Ishikawa (cell line): ENCODE measurements around the gene CD200R1L.

Source experiments
- CEBPB ChIP-seq: IDR thresholded peaks from 2 replicates; pipeline ENCODE4 v1.6.1; 2012
- CREB1 ChIP-seq: IDR thresholded peaks from 2 replicates; pipeline ENCODE4 v1.6.1; 2012; ENCODE audit warnings: low read depth
- EGR1 ChIP-seq: IDR thresholded peaks from 2 replicates; pipeline ENCODE4 v1.6.1; 2012
- EP300 ChIP-seq: IDR thresholded peaks from 2 replicates; pipeline ENCODE4 v1.6.1; 2012; ENCODE audit warnings: borderline replicate concordance
- FOXM1 ChIP-seq: IDR thresholded peaks from 2 replicates; pipeline ENCODE4 v1.6.1; 2012; ENCODE audit warnings: low read depth, borderline replicate concordance
- NFIC ChIP-seq: IDR thresholded peaks from 2 replicates; pipeline ENCODE4 v1.6.1; 2012
- RAD21 ChIP-seq: IDR thresholded peaks from 2 replicates; pipeline ENCODE4 v1.6.1; 2012; ENCODE audit warnings: low read depth
- TAF1 ChIP-seq: IDR thresholded peaks from 2 replicates; pipeline ENCODE4 v1.6.1; 2012; ENCODE audit warnings: low read depth, mild to moderate bottlenecking
- TCF12 ChIP-seq: IDR thresholded peaks from 2 replicates; pipeline ENCODE4 v1.6.1; 2012; ENCODE audit warnings: low read depth
- TEAD4 ChIP-seq: IDR thresholded peaks from 2 replicates; pipeline ENCODE4 v1.6.1; 2012
- YY1 ChIP-seq: IDR thresholded peaks from 2 replicates; pipeline ENCODE4 v1.6.1; 2012; ENCODE audit warnings: low read depth
- ZBTB7A ChIP-seq: IDR thresholded peaks from 2 replicates; pipeline ENCODE4 v1.6.1; 2012; ENCODE audit warnings: low read depth
- TF ChIP-seq, protein P1 (sequence below): IDR thresholded peaks from 2 replicates; pipeline ENCODE4 v1.6.1; 2012; ENCODE audit warnings: low read depth, mild to moderate bottlenecking
- TF ChIP-seq, protein P2 (sequence below): IDR thresholded peaks from 2 replicates; pipeline ENCODE4 v1.6.1; 2012
- TF ChIP-seq, protein P3 (sequence below): IDR thresholded peaks from 2 replicates; pipeline ENCODE4 v1.6.1; 2012

The CD200R1L gene, protein sequence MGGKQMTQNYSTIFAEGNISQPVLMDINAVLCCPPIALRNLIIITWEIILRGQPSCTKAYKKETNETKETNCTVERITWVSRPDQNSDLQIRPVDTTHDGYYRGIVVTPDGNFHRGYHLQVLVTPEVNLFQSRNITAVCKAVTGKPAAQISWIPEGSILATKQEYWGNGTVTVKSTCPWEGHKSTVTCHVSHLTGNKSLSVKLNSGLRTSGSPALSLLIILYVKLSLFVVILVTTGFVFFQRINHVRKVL

DNA sequence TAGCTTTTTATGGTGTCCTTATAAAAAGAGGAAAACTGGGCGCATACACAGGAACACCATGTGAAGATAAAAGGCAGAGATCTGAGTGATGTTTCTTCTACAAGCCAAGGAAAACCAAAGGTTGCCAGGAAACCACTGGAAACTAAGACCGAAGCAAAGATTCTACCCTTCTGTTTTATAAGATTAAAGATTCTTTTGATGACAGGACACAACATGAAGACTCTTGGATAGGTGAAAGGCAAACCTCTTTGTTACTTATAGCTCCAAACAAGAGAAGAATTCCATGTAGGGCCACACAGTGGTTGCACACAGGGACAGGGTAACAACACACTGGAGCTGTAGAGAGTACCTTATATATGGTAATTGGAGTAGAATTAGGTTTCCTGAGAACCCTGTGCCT lies at the start of gene CD200R1L:
Gene CD200R1L, minus strand, starts transcription at position 101 of the 400 bp plus-strand sequence. CDS start 17,497 bp downstream, outside the sequence.
- TF ChIP-seq, protein P1, sequence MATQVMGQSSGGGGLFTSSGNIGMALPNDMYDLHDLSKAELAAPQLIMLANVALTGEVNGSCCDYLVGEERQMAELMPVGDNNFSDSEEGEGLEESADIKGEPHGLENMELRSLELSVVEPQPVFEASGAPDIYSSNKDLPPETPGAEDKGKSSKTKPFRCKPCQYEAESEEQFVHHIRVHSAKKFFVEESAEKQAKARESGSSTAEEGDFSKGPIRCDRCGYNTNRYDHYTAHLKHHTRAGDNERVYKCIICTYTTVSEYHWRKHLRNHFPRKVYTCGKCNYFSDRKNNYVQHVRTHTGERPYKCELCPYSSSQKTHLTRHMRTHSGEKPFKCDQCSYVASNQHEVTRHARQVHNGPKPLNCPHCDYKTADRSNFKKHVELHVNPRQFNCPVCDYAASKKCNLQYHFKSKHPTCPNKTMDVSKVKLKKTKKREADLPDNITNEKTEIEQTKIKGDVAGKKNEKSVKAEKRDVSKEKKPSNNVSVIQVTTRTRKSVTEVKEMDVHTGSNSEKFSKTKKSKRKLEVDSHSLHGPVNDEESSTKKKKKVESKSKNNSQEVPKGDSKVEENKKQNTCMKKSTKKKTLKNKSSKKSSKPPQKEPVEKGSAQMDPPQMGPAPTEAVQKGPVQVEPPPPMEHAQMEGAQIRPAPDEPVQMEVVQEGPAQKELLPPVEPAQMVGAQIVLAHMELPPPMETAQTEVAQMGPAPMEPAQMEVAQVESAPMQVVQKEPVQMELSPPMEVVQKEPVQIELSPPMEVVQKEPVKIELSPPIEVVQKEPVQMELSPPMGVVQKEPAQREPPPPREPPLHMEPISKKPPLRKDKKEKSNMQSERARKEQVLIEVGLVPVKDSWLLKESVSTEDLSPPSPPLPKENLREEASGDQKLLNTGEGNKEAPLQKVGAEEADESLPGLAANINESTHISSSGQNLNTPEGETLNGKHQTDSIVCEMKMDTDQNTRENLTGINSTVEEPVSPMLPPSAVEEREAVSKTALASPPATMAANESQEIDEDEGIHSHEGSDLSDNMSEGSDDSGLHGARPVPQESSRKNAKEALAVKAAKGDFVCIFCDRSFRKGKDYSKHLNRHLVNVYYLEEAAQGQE, result no peak
- TF ChIP-seq YY1, result no peak
- TF ChIP-seq FOXM1, result no peak
- TF ChIP-seq TEAD4, result no peak
- TF ChIP-seq TAF1, result no peak
- TF ChIP-seq NFIC, result no peak
- TF ChIP-seq, protein P2, sequence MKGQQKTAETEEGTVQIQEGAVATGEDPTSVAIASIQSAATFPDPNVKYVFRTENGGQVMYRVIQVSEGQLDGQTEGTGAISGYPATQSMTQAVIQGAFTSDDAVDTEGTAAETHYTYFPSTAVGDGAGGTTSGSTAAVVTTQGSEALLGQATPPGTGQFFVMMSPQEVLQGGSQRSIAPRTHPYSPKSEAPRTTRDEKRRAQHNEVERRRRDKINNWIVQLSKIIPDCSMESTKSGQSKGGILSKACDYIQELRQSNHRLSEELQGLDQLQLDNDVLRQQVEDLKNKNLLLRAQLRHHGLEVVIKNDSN, result no peak
- TF ChIP-seq EGR1, result no peak
- TF ChIP-seq, protein P3, sequence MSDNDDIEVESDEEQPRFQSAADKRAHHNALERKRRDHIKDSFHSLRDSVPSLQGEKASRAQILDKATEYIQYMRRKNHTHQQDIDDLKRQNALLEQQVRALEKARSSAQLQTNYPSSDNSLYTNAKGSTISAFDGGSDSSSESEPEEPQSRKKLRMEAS, result no peak
- TF ChIP-seq ZBTB7A, result no peak
- no peak for TF ChIP-seq CEBPB

DNA sequence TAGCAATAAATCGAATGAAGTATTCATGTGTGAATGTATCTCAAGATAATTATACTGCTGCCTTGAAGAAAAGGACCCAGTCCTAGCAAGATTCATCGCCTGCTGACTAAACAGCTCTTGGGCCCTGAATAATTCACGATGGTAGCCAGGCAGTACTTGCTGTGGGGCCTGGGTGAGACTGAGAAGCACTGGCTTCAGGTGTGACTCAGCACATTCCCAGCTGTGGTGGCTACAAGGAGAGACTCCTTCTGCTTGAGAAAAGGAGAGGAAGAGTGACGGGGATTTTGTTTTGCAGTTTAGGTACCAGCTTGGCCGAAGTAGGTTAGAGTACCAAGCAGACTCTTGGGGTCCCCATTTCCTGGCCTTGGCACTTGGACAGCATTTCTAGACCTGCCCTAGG lies 47.6 kb upstream of the CD200R1L start:
- no peak for TF ChIP-seq FOXM1
- TF ChIP-seq TCF12, result no peak
- no peak for TF ChIP-seq EP300
- TF ChIP-seq, protein P3, result no peak
- no peak for TF ChIP-seq CEBPB
- TF ChIP-seq TEAD4, result no peak
- no peak for TF ChIP-seq YY1
- no peak for TF ChIP-seq TAF1
- TF ChIP-seq RAD21, result no peak
- TF ChIP-seq, protein P1, result no peak
- no peak for TF ChIP-seq CREB1
- no peak for TF ChIP-seq EGR1
- no peak for TF ChIP-seq NFIC
- no peak for TF ChIP-seq ZBTB7A
- TF ChIP-seq, protein P2, result no peak

DNA sequence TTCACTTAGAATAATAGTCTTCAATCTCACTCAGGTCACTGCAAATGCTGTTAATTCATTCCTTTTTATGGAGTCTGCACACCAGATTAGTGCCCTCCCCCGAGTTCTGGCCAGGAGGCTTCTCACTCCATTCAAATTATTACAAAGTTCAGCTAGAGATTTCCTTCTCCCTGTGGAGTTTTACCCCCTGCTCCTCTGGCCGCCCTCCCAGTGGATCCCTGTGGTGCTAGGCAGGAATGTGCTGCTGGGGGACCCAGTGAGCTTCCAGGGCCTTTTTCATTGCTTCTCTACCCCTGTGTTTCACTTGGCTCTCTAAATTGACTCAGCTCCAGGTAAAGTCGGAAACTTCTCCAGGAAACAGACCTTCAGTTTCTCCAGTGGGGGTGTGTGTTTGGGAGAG lies 42.7 kb upstream of the CD200R1L start:
- no peak for TF ChIP-seq TAF1
- 0 out of 2 replicates have a peak, but pooled peaks have one; percentile 19 for TF ChIP-seq TCF12
- TF ChIP-seq EP300, result 0 out of 2 replicates have a peak, but pooled peaks have one; percentile 49
- peak; percentile 23; the same call in 1 of the 2 replicates for TF ChIP-seq TEAD4
- TF ChIP-seq NFIC, result peak; percentile 54

DNA sequence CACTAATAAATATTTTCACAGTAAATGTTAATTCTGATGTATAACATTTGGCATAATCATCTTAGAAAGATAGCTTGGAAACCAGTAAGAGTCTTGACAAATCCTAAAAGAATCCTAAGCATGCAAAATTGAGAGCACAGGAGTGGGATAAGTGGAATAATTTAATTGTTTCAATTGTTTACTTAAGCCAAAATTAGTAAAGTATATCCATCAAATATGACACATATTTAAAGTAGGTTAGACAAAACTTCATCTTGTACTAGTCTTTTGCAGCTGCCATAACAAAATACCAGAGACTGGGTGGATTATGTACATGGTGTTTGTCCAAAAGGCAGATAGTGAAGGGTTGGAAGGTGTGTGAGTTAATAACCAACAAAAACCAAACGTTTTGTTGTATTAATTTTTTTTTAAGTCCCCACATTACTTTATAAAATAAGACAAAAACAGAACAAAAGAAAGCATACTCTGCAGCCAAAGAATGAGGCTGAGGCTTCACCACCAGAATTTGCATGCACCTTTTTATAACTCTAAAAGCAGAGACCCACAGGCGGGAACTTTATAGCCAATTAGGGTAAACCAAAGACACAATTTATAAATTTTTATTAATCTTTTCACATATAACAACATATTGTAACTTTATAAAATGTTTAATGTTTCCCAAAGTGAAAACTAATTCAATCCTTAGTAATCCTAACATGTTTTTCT lies 41.9 kb upstream of the CD200R1L start:
- TF ChIP-seq RAD21, result no peak
- peak; percentile 42; the same call in 1 of the 2 replicates for TF ChIP-seq TEAD4
- no peak for TF ChIP-seq YY1

DNA sequence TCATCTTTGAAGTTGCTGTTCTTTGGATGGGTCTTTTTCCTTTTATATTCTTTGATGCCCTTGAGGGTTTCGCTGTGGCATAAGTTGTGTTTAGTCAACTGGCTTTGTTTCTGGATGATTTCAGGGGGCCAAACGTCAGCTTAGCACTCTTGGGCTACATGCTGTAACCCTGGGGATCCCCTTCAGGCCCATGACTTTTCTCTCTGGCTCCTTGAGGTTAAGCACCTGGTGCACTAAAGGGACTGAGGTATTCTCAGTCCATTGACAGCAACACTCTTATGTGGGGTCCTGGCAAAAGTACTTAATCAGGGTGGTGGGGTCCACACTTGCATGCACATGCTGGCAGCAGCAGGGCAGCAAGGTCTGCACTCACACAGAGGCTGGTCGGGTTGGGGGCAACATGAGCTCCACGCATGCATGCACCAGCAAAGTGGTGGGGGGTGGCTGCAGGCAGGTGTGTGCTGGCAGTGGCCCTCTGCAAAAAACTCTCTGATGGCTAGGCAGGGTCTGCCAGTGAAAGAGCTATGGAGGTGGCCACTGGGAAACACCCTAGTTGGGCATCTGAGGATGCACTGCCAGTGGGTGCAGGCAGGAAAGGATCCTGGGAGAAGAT lies 38.1 kb upstream of the CD200R1L start:
- no peak for TF ChIP-seq TAF1
- no peak for TF ChIP-seq TEAD4
- no peak for TF ChIP-seq ZBTB7A
- TF ChIP-seq, protein P1, result no peak
- TF ChIP-seq, protein P3, result no peak
- TF ChIP-seq, protein P2, result no peak
- no peak for TF ChIP-seq TCF12
- TF ChIP-seq YY1, result no peak
- no peak for TF ChIP-seq NFIC
- TF ChIP-seq EGR1, result no peak
- TF ChIP-seq EP300, result no peak
- no peak for TF ChIP-seq CEBPB
